Stomach (tissue), 4 donors: Measurements from ENCODE around the gene RIPOR3.

Experiments used
- CTCF ChIP-seq, 7 experiments: fragments of 450-650 bp in 4 of 7; fragments of 200-600 bp in 3 of 7; sonication (generic) in 3 of 7; IDR thresholded peaks; one replicate each; pipeline ENCODE4 v1.5.1; 2016 to 2019; ENCODE audit warnings: antibody characterized with exemption in 7 of 7, control low read depth in 2 of 7, mild to moderate bottlenecking in 1 of 7
- POLR2AphosphoS5 ChIP-seq, 3 donors: sonication (generic); formaldehyde crosslinking; IDR thresholded peaks; one replicate each; pipeline ENCODE4 v1.6.1; 2016; ENCODE audit warnings: antibody characterized with exemption in 3 of 3

DNA sequence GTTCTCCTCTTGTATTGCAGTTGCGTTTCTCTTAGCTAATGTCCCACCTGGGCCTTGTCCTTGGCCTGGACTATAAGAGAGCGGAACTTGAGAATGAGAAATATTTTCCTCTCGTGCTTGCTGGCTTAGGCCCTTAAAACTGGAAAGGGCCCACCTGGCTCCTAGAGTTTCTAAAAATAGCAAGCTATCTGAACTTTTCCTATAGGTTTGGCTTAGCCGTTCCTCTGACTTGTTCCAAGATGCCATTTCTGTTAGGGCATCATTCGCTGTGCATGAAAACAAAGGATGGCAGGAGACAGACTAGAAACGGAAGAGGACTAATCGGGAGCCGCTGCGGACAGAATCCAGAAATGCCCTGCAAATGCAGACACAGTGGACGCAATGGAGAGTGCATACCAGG lies 4.5 kb downstream of the RIPOR3 start:
- no peak for TF ChIP-seq CTCF (IDR thresholded peaks at IDR 0.05)
- no peak for TF ChIP-seq POLR2AphosphoS5 (IDR thresholded peaks at IDR 0.05)
